ENCODE measurements around the gene ANK3. TPM values are rescaled to one million over a fixed set of nuclear protein-coding genes. Genes with fewer than 3 reads are reported as not detected.

ANK3 gene
- total RNA-seq, 2 experiments from 2014 or later: 60.5 to 61.9 TPM

DNA sequence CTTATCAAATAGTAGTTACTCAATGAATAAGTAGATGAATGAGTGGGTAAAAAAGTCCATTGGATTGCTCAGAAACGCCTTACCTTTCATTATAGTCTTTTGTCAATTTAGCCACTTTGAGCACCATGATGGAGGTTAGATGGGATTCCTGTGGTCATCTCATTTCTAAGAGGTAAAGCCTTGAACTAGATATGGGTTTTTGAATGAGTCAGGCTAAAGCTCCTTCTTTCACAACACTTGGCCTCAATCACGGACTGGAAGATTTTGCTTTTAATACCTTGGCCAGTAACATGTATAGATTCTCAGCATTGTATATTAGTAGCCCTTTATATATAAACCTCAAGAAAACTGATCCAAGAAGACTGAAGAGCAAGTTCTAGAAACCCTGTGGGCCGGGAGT lies 383.6 kb downstream of the ANK3 start:
- Mint-ChIP-seq H3K36me3 (ENCODE audit: low read depth) (no peaks in the 10 kb centered on the region), H3K4me1 (ENCODE audit: low read depth) (no peaks in the 10 kb centered on the region), H3K9me3 (no peaks in the 10 kb centered on the region), H3K27ac (no peak overlapping the region), H3K27me3 (no peaks in the 10 kb centered on the region), H3K4me3 (no peak overlapping the region)
- Histone ChIP-seq H3K36me3 (ENCODE audit: insufficient read depth, low read length) (no peaks in the 10 kb centered on the region), H3K4me1 (ENCODE audit: insufficient read depth, low read length) (no peaks in the 10 kb centered on the region), H3K4me3 (ENCODE audit: low read length) (no peak overlapping the region), H3K27ac (ENCODE audit: low read depth in 1 of 2, low read length in 2 of 2) (no peak overlapping the region), H3K9me3 (ENCODE audit: control insufficient read depth in 1 of 2, insufficient read depth in 1 of 2, low read length in 2 of 2) (no peaks in the 10 kb centered on the region), H3K27me3 (ENCODE audit: control insufficient read depth in 1 of 2, insufficient read depth in 2 of 2, low read length in 2 of 2) (no peaks in the 10 kb centered on the region)
- ATAC-seq (ENCODE audit: poor library complexity) (no peak), DNase-seq (no peak)
- TF ChIP-seq, protein P1, sequence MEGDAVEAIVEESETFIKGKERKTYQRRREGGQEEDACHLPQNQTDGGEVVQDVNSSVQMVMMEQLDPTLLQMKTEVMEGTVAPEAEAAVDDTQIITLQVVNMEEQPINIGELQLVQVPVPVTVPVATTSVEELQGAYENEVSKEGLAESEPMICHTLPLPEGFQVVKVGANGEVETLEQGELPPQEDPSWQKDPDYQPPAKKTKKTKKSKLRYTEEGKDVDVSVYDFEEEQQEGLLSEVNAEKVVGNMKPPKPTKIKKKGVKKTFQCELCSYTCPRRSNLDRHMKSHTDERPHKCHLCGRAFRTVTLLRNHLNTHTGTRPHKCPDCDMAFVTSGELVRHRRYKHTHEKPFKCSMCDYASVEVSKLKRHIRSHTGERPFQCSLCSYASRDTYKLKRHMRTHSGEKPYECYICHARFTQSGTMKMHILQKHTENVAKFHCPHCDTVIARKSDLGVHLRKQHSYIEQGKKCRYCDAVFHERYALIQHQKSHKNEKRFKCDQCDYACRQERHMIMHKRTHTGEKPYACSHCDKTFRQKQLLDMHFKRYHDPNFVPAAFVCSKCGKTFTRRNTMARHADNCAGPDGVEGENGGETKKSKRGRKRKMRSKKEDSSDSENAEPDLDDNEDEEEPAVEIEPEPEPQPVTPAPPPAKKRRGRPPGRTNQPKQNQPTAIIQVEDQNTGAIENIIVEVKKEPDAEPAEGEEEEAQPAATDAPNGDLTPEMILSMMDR (IDR thresholded peaks at IDR 0.05): no peak
- ChIA-PET POLR2A (no interaction called here), CTCF (no interaction called here)
- intact Hi-C loops (cut with DNase I, micrococcal nuclease): no loop called here

GRCh38 chr10:60003651-60004523 lies 385.8 kb downstream of the ANK3 start:
- no peaks in the 10 kb centered on the region for H3K4me1 Mint-ChIP-seq (ENCODE audit: low read depth)
- no peak overlapping the region for H3K4me3 Mint-ChIP-seq
- no peaks in the 10 kb centered on the region for H3K27me3 Mint-ChIP-seq
- Histone ChIP-seq H3K4me1 (ENCODE audit: insufficient read depth, low read length) (no peaks in the 10 kb centered on the region), H3K36me3 (ENCODE audit: insufficient read depth, low read length) (no peaks in the 10 kb centered on the region), H3K4me3 (ENCODE audit: low read length) (no peak overlapping the region), H3K27me3 (ENCODE audit: control insufficient read depth in 1 of 2, insufficient read depth in 2 of 2, low read length in 2 of 2) (peaks cover 0 to 4% of the 10 kb centered on the region in 2 experiments), H3K27ac (ENCODE audit: low read depth in 1 of 2, low read length in 2 of 2) (no peak overlapping the region), H3K9me3 (ENCODE audit: control insufficient read depth in 1 of 2, insufficient read depth in 1 of 2, low read length in 2 of 2) (no peaks in the 10 kb centered on the region)
- TF ChIP-seq, protein P1 (IDR thresholded peaks at IDR 0.05): no peak
- POLR2A ChIA-PET: no interaction called here
- ATAC-seq (ENCODE audit: poor library complexity) (no peak), DNase-seq (no peak)
- no peaks in the 10 kb centered on the region for H3K36me3 Mint-ChIP-seq (ENCODE audit: low read depth)
- H3K9me3 Mint-ChIP-seq: no peaks in the 10 kb centered on the region
- CTCF ChIA-PET: no interaction called here
- intact Hi-C loops (cut with DNase I, micrococcal nuclease): no loop called here
- H3K27ac Mint-ChIP-seq: no peak overlapping the region

- intact Hi-C loops (cut with DNase I, micrococcal nuclease): no loop called here
- Mint-ChIP-seq H3K4me1 (ENCODE audit: low read depth) (no peaks in the 10 kb centered on the region), H3K4me3 (no peak overlapping the region), H3K36me3 (ENCODE audit: low read depth) (no peaks in the 10 kb centered on the region), H3K27me3 (no peaks in the 10 kb centered on the region), H3K9me3 (no peaks in the 10 kb centered on the region), H3K27ac (no peak overlapping the region)
- no peaks in the 10 kb centered on the region for H3K36me3 ChIP-seq (ENCODE audit: insufficient read depth, low read length)
- ChIA-PET CTCF (no interaction called here), POLR2A (no interaction called here)
- TF ChIP-seq, protein P1 (IDR thresholded peaks at IDR 0.05): no peak
- no peaks in the 10 kb centered on the region for H3K9me3 ChIP-seq (ENCODE audit: control insufficient read depth in 1 of 2, insufficient read depth in 1 of 2, low read length in 2 of 2)
- peaks cover 0 to 4% of the 10 kb centered on the region in 2 experiments for H3K27me3 ChIP-seq (ENCODE audit: control insufficient read depth in 1 of 2, insufficient read depth in 2 of 2, low read length in 2 of 2)
- DNase-seq (peak in 1 of 14 experiments; percentile 6), ATAC-seq (ENCODE audit: poor library complexity) (no peak)
- H3K4me1 ChIP-seq (ENCODE audit: insufficient read depth, low read length): no peaks in the 10 kb centered on the region
- no peak overlapping the region for H3K4me3 ChIP-seq (ENCODE audit: low read length)
- no peak overlapping the region for H3K27ac ChIP-seq (ENCODE audit: low read depth in 1 of 2, low read length in 2 of 2)
These were observed 388.9 kb downstream of the ANK3 start for GRCh38 chr10:60000747-60001146.
